ENCODE results near the gene TMEM38A.
"Not testable (repeated sequence)": the region's sequence is repeated elsewhere in the genome, so short reads cannot be mapped to it uniquely, and the experiment has no call there.

DNA sequence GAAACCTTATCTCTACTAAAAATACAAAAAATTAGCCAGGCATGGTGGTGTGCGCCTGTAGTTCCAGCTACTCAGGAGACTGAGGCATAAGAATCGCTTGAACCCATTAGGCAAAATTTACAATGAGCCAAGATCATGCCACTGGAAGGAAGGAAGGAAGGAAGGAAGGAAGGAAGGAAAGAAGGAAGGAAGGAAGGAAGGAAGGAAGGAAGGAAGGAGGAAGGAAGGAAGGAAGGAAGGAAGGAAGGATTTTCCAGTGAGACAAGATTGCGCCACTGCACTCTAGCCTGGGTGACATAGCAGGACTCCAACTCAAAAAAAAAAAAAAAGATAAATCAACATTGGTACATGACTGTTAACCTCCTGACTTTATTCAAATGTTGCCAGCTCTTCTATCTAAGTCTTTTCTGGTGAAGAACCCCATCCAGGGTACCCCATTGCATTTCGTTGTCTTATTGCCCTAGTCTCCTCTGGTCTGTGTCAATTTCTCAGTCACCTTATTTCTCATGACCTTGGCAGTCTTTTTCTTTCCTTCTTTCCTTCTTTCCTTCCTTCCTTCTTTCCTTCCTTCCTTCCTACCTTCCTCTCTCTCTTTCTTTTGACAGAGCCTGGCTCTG lies 74.8 kb downstream of the TMEM38A start:
- TF ChIP-seq, protein P1, sequence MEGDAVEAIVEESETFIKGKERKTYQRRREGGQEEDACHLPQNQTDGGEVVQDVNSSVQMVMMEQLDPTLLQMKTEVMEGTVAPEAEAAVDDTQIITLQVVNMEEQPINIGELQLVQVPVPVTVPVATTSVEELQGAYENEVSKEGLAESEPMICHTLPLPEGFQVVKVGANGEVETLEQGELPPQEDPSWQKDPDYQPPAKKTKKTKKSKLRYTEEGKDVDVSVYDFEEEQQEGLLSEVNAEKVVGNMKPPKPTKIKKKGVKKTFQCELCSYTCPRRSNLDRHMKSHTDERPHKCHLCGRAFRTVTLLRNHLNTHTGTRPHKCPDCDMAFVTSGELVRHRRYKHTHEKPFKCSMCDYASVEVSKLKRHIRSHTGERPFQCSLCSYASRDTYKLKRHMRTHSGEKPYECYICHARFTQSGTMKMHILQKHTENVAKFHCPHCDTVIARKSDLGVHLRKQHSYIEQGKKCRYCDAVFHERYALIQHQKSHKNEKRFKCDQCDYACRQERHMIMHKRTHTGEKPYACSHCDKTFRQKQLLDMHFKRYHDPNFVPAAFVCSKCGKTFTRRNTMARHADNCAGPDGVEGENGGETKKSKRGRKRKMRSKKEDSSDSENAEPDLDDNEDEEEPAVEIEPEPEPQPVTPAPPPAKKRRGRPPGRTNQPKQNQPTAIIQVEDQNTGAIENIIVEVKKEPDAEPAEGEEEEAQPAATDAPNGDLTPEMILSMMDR (IDR thresholded peaks at IDR 0.05), result not testable (repeated sequence)
- TF ChIP-seq POLR2A, EP300 (IDR thresholded peaks at IDR 0.05): not testable (repeated sequence)
